Ectodermal cell (in vitro differentiated cells): ENCODE measurements around the gene KDM3A.

Experiments
- H3K27ac ChIP-seq: 2 replicates; pipeline ENCODE4 v1.7.0; 2013; ENCODE audit warnings: mild to moderate bottlenecking, low read depth, low read length; ENCODE audit not compliant: insufficient read depth, poor library complexity, severe bottlenecking
- H3K27me3 ChIP-seq: 2 replicates; pipeline ENCODE4 v1.7.0; 2013; ENCODE audit warnings: mild to moderate bottlenecking, low read length; ENCODE audit not compliant: insufficient read depth, control insufficient read depth, poor library complexity, severe bottlenecking
- H3K36me3 ChIP-seq: one replicate; pipeline ENCODE4 v1.7.0; 2013; ENCODE audit warnings: low read length; ENCODE audit not compliant: control insufficient read depth, insufficient read depth
- H3K4me1 ChIP-seq: one replicate; pipeline ENCODE4 v1.7.0; 2013; ENCODE audit warnings: low read length; ENCODE audit not compliant: control insufficient read depth, insufficient read depth
- H3K4me3 ChIP-seq: 2 replicates; pipeline ENCODE4 v1.7.0; 2013; ENCODE audit warnings: low read depth, low read length, control low read depth; ENCODE audit not compliant: insufficient read depth
- H3K9me3 ChIP-seq: 2 replicates; pipeline ENCODE4 v1.7.0; 2013; ENCODE audit warnings: mild to moderate bottlenecking, low read length, moderate library complexity; ENCODE audit not compliant: control insufficient read depth
- WGBS, 2 experiments: methylation state at CpG; one replicate each; pipeline ENCODE4 v1.1.7; 2013; ENCODE audit warnings: missing lambda C conversion rate in 2 of 2; 5-methylcytosine and 5-hydroxymethylcytosine counted together

Gene KDM3A

GRCh38 chr2:86512892-86513291 is 71.7 kb downstream of the KDM3A start:
- no peak overlapping the region for H3K4me3 ChIP-seq
- H3K36me3 ChIP-seq: no peaks in the 10 kb centered on the region
- H3K4me1 ChIP-seq: no peaks in the 10 kb centered on the region
- no peaks in the 10 kb centered on the region for H3K27me3 ChIP-seq
- no peaks in the 10 kb centered on the region for H3K9me3 ChIP-seq
- H3K27ac ChIP-seq: no peak overlapping the region
- whole genome bisulfite sequencing, 2 experiments: 87 to 97% methylated on average over 2 of the region's 2 CpGs

- Histone ChIP-seq H3K27ac (no peak overlapping the region), H3K27me3 (no peaks in the 10 kb centered on the region), H3K4me3 (no peak overlapping the region), H3K36me3 (no peaks in the 10 kb centered on the region), H3K4me1 (no peaks in the 10 kb centered on the region), H3K9me3 (no peaks in the 10 kb centered on the region)
- WGBS, 2 experiments: 92 to 96% methylated on average over 3 to 4 of the region's 5 CpGs
Observed at GRCh38 chr2:86513948-86514660, 72.9 kb downstream of the KDM3A start.

GRCh38 chr2:86518481-86518880 is 77.3 kb downstream of the KDM3A start:
- Histone ChIP-seq H3K36me3 (no peaks in the 10 kb centered on the region), H3K27ac (no peak overlapping the region), H3K27me3 (no peaks in the 10 kb centered on the region), H3K9me3 (no peaks in the 10 kb centered on the region), H3K4me3 (no peak overlapping the region), H3K4me1 (no peaks in the 10 kb centered on the region)
- 91 to 93% methylated on average over 3 of the region's 3 CpGs for WGBS, 2 experiments

- no peak overlapping the region for H3K27ac ChIP-seq
- WGBS, 2 experiments: 86 to 95% methylated on average over 1 of the region's 1 CpG
- no peaks in the 10 kb centered on the region for H3K27me3 ChIP-seq
Observed at GRCh38 chr2:86519349-86519748, 78.2 kb downstream of the KDM3A start.

GRCh38 chr2:86520153-86520552 is 79.0 kb downstream of the KDM3A start:
- no peaks in the 10 kb centered on the region for H3K27me3 ChIP-seq
- no peaks in the 10 kb centered on the region for H3K36me3 ChIP-seq
- no peaks in the 10 kb centered on the region for H3K9me3 ChIP-seq
- no peak overlapping the region for H3K27ac ChIP-seq
- no peaks in the 10 kb centered on the region for H3K4me1 ChIP-seq
- no peak overlapping the region for H3K4me3 ChIP-seq
- WGBS, 2 experiments: 83 to 100% methylated on average over 1 of the region's 1 CpG

More at GRCh38 chr2:86519349-86519748, 78.2 kb downstream of the KDM3A start:
- Histone ChIP-seq H3K36me3 (no peaks in the 10 kb centered on the region), H3K4me3 (no peak overlapping the region), H3K9me3 (no peaks in the 10 kb centered on the region), H3K4me1 (no peaks in the 10 kb centered on the region)

- WGBS, 2 experiments: 100% methylated on average over 1 of the region's 1 CpG; no CpG with 5 or more reads in 1 of the 2 experiments
- Histone ChIP-seq H3K4me3 (no peak overlapping the region), H3K27ac (no peak overlapping the region), H3K36me3 (no peaks in the 10 kb centered on the region), H3K9me3 (no peaks in the 10 kb centered on the region), H3K4me1 (no peaks in the 10 kb centered on the region), H3K27me3 (no peaks in the 10 kb centered on the region)
Observed at GRCh38 chr2:86521922-86522321, 80.8 kb downstream of the KDM3A start.

- 91 to 93% methylated on average over 2 of the region's 2 CpGs for WGBS, 2 experiments
- H3K36me3 ChIP-seq: no peaks in the 10 kb centered on the region
- H3K4me3 ChIP-seq: no peak overlapping the region
- H3K4me1 ChIP-seq: no peaks in the 10 kb centered on the region
- no peaks in the 10 kb centered on the region for H3K27me3 ChIP-seq
- no peak overlapping the region for H3K27ac ChIP-seq
- H3K9me3 ChIP-seq: no peaks in the 10 kb centered on the region
Observed at GRCh38 chr2:86522711-86523110, 81.5 kb downstream of the KDM3A start.

- Histone ChIP-seq H3K27ac (no peak overlapping the region), H3K4me3 (no peak overlapping the region), H3K4me1 (no peaks in the 10 kb centered on the region), H3K9me3 (no peaks in the 10 kb centered on the region), H3K27me3 (no peaks in the 10 kb centered on the region), H3K36me3 (no peaks in the 10 kb centered on the region)
- WGBS, 2 experiments: 100% methylated on average over 1 to 3 of the region's 4 CpGs
Observed at GRCh38 chr2:86523491-86523890, 82.3 kb downstream of the KDM3A start.

GRCh38 chr2:86525421-86526340 is 84.5 kb downstream of the KDM3A start:
- Histone ChIP-seq H3K9me3 (no peaks in the 10 kb centered on the region), H3K4me3 (no peak overlapping the region), H3K4me1 (no peaks in the 10 kb centered on the region), H3K36me3 (no peaks in the 10 kb centered on the region), H3K27me3 (no peaks in the 10 kb centered on the region), H3K27ac (no peak overlapping the region)
- 86 to 94% methylated on average over 11 of the region's 11 CpGs for WGBS, 2 experiments

GRCh38 chr2:86533589-86533988 is 92.4 kb downstream of the KDM3A start:
- Histone ChIP-seq H3K4me1 (no peaks in the 10 kb centered on the region), H3K4me3 (no peak overlapping the region), H3K27ac (no peak overlapping the region), H3K36me3 (no peaks in the 10 kb centered on the region), H3K27me3 (no peaks in the 10 kb centered on the region), H3K9me3 (no peaks in the 10 kb centered on the region)
- WGBS, 2 experiments: 87 to 95% methylated on average over 3 of the region's 3 CpGs
